Lower leg skin (tissue), 3 donors: ENCODE results near the gene RELT.

Source experiments
- CTCF ChIP-seq, 3 donors: fragments of 450-650 bp; IDR thresholded peaks; one replicate each; pipeline ENCODE4 v1.5.1; 2016; ENCODE audit warnings: antibody characterized with exemption in 3 of 3, mild to moderate bottlenecking in 3 of 3, moderate library complexity in 2 of 3
- POLR2A ChIP-seq, 2 donors: fragments of 450-650 bp; IDR thresholded peaks; one replicate each; pipeline ENCODE4 v1.6.1; 2016 to 2017; ENCODE audit warnings: antibody characterized with exemption in 2 of 2, mild to moderate bottlenecking in 1 of 2, moderate library complexity in 1 of 2

- no peak for TF ChIP-seq CTCF (IDR thresholded peaks at IDR 0.05)
- no peak for TF ChIP-seq POLR2A (IDR thresholded peaks at IDR 0.05)
Observed at GRCh38 chr11:73365352-73366264, 10.6 kb upstream of the RELT start.
